Raji (cell line): ENCODE results near the gene HEMK1.

Experiments used
- POLR2A ChIP-seq: IDR thresholded peaks from 2 replicates; pipeline ENCODE4 v1.6.1; 2011; ENCODE audit warnings: low read depth, low read length, control low read depth; ENCODE audit not compliant: insufficient read depth

HEMK1 gene

GRCh38 chr3:50568947-50569749 lies at the start of gene HEMK1:
Gene HEMK1, plus strand, starts transcription at chr3:50569522. Its CDS starts 1,583 bp downstream, at chr3:50571105.
- peak; percentile 64 for TF ChIP-seq POLR2A

- TF ChIP-seq POLR2A: no peak
Measured at GRCh38 chr3:50520849-50521248, 48.5 kb upstream of the HEMK1 start.

DNA sequence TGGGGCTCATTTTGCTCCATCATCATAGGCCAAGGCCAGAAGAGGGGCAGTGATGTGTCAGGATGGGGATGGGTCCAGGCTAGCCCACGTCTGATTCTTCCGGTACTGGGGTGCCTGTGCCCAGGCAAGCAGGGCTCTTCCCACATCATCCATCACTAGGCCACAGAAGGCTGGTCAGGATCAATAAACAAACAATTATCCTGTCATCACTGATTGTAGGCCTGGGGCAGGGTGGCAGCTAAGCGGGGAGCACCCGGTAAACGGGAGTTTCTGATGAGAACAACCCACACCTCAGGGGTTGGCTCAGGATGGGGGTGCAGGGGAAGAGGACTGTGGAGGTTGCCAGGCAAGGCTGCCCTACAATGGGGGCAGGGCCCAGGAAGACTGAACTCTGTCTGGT lies 47.8 kb upstream of the HEMK1 start:
- no peak for TF ChIP-seq POLR2A

GRCh38 chr3:50523279-50523811 lies 46.0 kb upstream of the HEMK1 start:
- no peak for TF ChIP-seq POLR2A

DNA sequence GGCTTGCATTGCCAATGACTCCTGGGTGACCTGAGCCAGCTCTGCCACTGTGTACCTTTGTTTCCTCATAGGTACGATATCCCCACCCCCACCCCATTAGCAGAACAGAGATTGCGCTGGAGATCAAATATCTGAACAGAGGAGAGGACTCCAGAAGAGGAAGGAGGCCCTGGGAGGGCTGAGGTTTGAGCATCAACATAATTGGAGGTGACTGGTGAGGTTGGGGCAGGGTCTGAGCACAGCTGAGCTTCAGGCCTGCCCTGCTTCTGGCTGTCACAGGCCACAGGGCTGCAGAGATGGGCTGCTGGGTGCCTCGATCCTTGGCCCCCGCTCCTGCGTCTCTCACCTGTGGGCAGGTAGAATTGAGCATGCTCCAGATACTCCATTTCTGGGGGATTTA lies 44.6 kb upstream of the HEMK1 start:
- no peak for TF ChIP-seq POLR2A

GRCh38 chr3:50525191-50525910 lies 44.0 kb upstream of the HEMK1 start:
- TF ChIP-seq POLR2A: no peak

- TF ChIP-seq POLR2A: no peak
Measured at GRCh38 chr3:50525987-50526386, 43.3 kb upstream of the HEMK1 start.

DNA sequence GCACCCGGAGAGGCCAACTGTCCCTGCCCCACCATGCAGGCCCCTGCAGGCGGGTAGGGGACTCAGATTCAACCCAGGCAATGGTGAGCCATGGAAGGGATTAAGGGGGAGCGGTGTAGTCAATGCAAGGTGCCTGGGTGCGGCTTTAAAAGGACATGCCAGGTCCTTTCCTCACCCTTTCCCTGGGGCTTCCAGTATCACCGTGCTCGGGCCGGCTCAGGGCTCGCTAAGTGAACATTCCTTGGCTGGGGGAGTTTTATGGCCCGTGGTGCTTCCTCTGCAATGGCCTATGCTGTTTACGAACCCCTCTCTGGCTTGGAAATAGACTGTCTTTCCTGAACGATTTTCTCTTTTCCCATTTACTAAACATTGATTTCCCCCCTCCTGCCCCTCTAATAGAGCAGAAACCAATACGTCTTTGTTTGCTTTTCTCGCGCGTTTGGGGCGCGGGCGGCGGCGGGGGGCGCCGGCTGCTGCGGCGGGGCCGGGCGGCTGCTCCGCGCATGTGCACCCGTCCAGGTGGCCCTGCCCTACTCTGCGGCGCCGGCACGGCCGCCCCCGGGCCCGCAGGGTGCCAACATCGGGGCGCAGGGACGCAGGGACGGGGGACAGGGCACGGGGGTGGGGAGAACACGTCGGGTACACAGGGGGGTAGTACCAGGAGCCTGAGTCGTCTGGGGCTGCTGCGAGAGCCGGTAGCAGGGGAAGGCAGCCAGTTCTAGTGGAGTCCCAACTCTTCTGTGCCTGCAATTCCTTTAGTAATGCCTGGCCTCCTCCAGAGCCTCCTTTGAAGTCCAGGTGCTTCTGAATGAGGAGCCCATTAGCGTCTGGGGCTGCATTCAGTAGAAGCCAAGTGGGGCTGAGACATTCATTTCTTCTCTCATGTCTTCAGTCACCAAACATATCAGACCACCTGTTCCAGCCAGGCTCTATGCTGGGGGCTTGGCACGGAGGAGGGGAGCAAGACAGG lies 39.0 kb upstream of the HEMK1 start:
- no peak for TF ChIP-seq POLR2A

DNA sequence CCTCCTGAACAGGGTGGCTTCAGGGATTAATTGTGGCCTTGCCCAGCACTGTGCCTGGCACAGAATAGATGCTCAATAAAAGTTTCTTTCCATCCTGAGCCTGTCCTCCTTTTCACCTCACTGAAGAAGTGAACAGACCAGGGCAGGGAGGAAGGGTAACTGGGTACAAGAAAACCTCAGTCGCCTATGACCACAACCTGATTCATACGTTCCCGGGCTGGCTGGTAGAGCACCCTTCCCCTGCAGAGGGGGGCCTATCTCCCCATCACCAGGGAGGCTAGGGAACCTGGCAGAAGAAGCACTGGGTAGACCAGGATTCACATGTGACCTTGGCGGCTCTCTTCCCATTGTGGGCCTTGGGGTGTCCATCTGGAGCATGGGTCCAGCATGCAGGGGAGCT lies 38.1 kb upstream of the HEMK1 start:
- TF ChIP-seq POLR2A: no peak

DNA sequence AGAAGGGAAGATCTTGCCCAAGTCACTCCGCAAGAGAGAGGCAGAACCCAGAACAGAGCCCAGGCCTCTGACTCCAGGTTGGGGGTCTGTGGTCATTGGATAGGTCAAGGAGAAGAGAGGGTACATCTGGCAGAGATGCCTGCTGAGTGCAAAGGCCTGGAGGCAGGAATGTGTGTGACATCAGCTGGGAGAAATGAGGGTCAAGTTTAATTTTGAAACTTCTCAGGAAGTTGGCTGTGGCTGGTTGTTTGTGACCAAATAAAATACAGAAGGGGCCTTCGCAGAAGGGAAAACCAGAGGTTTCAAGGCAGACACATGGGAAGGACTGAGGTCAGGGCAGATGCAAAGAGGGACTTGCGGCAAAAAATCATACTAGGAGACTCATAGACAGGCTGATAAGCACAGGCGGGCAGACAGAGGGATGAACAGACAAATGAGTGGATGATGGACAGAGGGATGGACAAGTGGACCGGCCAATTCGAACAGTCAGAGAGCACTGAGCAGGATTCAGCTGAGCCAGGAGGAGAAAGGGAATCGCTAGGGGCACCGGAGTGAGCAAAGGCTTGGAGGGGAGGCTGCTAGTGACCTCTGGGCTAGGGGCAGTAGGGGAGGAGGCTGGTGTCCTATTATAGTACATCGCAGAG lies 37.1 kb upstream of the HEMK1 start:
- no peak for TF ChIP-seq POLR2A

DNA sequence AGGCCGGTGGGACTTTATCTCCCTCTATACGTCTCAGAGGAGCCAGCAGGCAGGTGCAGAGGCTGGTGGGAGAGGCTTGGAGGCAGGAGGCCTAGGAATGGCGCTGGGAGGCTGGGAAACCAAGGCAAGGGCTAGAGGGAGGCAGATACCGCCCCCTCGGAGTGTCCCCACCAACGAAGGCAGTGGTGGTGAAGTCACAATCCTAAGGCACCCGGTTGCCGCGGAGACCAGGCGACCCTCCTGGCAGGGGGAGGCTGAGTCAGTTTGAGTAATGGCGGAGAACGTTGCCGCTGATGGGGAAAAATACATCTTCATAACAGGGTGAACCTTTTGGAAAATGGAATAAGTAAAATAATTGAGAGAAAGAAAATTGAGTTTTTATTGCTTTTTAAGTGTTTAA lies 36.0 kb upstream of the HEMK1 start:
- no peak for TF ChIP-seq POLR2A

DNA sequence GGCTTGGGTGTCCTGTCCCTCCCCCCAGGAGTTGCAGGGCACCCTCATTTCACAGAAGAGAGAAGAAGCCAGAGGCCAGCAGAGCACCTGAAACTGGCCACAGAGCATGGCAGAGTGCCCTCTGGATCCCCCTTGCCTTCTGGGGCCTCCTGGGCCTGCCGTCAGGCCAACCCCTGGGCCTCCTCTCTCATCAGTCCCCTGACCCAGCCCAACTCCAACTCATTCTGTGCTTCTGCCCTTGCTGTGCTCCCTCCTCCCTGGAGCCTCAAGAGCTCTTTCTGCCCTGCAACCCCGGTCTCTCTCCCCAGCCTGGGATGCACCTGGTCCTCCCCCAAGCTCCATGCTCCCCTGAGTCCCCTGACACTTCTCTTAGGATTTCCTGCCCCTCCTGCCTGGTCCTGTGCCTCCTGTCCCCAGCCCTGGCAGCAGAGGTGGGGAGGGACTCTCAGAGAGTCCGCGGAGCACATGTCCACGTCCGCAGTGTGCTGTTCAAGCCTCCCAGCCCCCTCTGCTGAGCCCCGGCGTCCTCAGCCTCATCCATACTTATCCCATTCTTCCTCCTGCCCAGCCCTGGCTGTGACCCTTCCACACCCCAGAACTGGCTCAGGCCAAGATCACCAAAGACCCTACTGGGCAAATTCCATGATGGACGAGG lies 35.4 kb upstream of the HEMK1 start:
- TF ChIP-seq POLR2A: no peak

DNA sequence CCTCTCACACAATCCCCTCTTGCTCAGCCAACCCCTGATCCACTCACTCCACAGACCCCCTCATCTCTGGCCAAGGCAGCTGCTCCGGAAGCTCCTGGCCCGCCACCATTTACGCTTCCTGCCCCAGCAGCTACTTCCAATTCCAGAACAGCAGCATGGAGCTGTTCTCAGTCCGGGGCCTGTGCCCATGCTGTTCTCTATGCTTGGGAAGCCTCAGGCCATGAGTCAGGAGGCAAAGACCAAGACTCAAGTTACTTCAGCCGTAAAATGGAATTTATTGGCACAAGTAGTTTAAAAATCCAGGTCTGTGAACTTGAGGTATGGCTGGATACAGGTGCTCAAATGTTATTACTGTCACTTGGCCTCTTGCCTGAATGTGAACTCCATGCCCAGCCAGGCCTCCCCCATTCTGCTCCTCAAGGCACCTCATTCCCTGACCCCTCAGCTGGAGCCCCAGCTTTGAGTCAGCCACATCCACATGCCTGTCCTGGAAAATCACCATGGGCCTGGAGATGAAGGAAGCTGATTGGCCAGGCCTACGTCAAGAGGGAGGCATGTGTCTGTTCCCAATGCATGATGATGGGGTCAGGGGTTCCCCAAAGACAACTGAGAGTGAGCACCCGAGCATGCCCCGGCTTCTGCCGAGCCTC lies 34.5 kb upstream of the HEMK1 start:
- no peak for TF ChIP-seq POLR2A

DNA sequence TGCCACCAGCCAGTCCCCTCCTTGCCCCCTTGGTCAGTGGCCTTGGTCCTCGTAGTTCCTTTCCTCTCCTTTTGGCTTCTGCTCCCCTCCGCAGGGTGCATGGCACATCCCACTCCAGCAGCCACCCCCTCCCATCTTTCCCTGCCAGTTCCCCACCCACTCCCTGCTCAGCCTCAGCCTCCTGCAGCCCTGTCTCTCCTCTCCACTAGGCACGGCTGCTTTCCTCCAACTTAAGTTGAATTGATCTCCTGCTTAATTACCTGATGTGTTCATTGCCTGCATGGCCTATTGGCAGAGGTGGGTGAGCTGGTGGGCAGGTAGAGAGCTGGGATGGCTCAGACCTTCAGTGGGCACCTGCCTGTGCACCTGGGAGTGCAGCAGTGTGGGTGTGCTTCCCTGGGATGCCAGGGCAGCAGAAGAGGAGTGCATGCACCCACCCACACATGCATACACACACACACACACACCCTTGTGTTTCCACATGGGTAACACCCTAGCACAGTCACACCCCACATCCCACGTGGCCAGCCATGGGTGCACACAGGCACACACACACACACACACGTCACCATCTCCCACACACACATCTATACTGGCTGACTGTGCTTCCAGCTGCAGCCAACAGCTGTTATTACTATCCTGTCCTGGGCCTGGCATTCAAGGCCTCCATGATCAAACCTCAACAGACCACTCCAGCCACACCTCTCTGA lies 32.7 kb upstream of the HEMK1 start:
- TF ChIP-seq POLR2A: no peak
